C4-2B (cell line): ENCODE data around the gene TAX1BP3.

Experiments
- CTCF ChIP-seq: fragments of 450-650 bp; conservative IDR thresholded peaks from 2 replicates; pipeline ENCODE4 v1.5.1; 2017; ENCODE audit warnings: mild to moderate bottlenecking
- ZFX ChIP-seq: fragments of 450-650 bp; IDR thresholded peaks from 2 replicates; pipeline ENCODE4 v1.6.1; 2017

GRCh38 chr17:3679531-3680126 lies 11.3 kb upstream of the TAX1BP3 start:
- TF ChIP-seq CTCF: no peak
- TF ChIP-seq ZFX: no peak
